ENCODE results near the gene CDR2.
"Not testable (repeated sequence)": the region's sequence is repeated elsewhere in the genome, so short reads cannot be mapped to it uniquely, and the experiment has no call there.

Gene CDR2

DNA sequence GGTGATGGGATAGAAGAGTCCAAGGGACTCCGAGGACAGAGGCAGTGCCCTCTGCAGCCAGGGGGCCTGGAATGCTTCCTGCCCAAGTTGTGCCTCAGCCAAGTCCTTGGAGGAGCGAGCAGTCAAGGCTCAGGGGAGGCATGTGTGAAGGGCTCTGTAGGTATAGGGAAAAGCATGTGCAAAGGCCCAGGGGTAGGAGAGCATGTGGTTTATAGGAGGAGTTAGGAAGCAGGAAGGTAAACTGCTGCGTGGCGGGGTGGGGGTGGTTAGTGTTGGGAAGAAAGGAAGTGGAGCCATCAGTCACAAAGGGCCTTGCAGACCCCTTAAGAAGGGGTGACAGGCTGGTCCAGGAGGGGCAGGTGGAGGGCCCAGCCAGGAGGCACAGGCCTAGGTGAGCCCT lies 70.0 kb downstream of the CDR2 start:
- no peak for DNase-seq (ENCODE audit: low read depth)

DNA sequence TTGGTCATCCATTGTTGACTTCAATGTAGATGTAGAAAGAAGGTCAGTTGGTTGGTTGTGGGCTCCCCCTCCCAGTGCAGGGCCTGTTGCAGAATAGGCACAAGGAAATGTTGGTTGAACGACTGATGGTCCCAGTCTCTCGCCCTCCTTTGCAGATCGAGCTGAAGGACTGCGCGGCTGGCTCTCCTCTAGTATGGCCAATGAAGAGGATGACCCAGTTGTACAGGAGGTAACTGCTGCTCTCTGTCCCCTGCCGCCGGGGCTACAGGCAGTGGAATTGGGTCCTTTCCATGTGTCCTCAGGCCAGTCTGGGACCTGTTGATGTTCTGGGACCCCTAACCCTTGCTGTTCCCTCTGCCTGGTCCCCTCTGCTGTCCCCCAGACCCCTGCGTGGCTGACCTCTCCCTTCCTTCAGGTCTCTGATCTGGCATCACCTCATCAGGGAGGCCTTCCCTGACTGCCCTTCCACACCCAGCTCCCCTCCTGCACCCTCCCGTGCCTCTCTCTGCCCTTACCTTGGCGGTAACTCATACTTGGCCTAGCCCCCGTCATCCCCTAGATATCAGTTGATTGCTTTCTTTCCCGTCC lies 71.5 kb downstream of the CDR2 start:
- DNase-seq (ENCODE audit: low read depth) = no peak

DNA sequence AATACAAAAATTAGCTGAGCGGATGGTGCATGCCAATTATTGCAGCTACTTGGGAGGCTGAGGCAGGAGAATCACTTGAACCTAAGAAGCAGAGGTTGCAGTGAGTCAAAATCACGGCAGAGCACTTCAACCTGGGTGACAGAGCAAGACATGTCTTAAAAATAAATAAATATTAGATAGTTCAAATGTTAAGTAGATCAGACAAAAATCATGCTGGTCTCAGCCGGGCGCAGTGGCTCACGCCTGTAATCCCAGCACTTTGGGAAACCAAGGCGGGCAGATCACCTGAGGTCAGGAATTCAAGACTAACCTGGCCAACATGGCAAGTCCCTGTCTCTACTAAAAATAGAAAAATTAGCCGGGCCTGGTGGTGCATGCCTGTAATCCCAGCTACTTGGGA lies 73.0 kb downstream of the CDR2 start:
- DNase-seq (ENCODE audit: low read depth) = not testable (repeated sequence)

DNA sequence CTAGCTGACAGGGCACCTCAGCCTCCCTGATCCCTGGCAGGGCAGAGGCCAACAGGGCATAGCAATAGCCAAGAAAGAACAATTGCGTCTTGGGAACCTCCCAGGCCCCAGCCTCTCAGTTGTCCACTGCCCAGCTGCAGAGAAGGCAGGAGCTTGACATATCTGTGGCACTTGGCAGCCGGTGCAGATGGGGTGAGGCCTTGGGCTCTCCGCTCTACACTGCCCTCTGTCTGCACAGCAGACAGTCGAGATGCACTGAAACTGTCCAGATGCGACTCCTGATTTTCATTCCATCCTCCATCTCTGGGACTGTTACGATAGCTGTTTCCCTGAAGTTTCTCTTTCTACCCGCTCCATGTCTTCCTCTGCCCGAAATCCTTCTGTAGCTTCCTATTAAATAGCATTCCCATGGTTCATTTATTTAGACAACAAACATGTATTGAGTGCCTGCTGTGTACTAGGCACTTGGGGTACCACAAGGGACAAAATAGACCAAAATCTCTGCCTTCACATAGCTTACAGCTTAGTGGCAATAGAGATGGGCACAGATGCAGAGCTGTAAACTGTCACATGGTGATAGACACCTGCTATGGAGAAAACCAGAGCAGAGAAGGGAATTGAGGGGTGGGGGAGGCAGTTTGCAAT lies 73.9 kb downstream of the CDR2 start:
- DNase-seq (ENCODE audit: low read depth) = no peak

DNA sequence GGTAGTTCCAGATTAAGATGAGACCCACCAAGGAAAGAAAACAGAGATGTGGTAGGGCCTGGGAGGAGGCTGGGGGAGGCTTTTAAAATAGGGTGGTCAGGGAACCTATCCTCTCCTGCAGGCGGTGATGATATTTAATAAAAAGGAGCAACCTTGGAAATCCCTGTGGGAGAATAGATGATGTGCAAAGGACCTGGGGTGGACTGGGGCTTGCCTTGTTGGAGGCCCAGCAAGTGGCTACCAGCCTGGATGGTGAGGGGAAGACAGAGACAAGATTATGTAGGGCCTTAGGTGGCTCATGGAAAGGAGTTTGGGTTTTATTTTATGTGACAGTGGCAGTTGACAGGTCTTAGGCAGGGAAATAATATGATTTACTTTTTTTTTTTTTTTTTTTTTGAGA lies 75.4 kb downstream of the CDR2 start:
- no peak for DNase-seq (ENCODE audit: low read depth)

DNA sequence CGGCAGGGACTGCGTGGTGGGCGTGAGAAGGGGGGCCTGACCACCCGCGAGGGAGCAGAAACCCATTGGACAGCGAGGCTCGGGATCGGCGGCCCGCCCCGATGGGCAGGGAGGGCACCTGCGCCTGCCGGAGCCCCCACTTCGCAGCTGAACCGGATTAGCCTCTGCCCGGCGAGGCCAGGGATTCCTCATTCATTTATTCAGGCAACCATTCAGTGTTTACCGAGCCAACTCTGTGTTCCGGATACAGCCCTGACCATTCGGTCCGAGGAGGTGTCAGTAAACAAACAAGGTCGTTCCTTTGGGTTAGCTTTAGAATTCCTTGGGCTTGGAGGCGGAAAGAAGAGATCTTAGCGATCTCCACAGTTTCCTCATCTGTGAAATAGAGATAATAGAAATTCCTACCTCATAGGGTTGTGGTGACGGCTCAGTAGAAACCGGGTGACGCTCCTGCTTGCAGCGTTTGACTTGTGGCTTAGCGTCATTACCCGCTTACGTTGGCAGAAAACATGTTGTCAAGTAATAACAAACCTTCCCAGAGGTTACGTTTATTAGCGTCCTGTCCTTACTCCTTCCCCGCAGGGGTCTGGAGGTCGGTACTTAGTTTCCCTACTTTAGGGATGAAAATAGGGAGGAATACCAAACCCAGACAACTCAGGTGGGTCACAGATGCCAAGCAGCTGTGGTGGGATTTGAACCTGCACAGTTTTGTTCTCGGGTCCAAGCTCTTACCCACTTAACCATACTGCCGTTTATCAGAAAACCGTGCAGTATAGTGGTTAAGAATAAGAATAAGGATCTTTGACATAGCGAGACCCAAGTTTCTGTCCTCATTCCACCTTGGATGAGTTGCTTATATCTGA lies 76.3 kb downstream of the CDR2 start:
- peak; percentile 87 for DNase-seq (ENCODE audit: low read depth)

DNA sequence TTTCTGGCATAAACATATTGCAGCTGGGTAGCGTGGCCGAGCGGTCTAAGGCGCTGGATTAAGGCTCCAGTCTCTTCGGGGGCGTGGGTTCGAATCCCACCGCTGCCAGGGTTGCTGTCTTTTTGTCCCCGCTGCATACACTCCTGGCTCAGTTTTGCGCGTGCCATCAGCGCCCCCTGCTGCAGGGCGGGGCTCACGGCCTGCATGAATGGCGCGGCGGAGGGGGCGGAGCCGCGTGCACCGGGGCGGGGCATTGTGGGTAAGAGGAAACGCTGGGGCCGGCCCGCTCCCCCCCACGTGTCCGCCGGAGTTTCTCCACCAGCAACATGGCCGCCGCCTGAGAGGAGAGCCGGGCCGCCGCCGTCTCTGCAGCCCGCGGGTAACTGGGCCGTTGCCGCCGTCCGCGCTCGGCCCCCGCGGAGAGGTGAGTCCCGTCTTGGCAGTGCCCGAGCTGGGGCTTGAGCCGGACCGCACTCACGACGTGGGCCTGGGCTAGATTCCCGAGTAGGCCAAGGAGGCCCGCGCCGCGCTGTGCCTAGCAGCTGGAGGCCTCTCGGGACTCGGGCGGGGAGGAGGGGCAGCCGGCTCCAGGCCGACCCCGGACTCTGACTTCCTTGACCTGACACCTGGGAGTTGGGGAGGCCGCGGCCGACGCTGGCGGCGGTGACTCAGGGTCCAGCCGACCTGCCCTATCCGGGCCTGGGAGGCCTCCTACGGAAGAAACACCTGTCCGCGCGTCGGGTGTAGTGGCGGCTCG lies 77.1 kb downstream of the CDR2 start, which contains the start of gene POLR3E:
Gene POLR3E, plus strand, starts transcription at position 296 of the 757 bp plus-strand sequence. CDS start 5,560 bp downstream, outside the sequence.
- DNase-seq (ENCODE audit: low read depth) = peak; percentile 96

DNA sequence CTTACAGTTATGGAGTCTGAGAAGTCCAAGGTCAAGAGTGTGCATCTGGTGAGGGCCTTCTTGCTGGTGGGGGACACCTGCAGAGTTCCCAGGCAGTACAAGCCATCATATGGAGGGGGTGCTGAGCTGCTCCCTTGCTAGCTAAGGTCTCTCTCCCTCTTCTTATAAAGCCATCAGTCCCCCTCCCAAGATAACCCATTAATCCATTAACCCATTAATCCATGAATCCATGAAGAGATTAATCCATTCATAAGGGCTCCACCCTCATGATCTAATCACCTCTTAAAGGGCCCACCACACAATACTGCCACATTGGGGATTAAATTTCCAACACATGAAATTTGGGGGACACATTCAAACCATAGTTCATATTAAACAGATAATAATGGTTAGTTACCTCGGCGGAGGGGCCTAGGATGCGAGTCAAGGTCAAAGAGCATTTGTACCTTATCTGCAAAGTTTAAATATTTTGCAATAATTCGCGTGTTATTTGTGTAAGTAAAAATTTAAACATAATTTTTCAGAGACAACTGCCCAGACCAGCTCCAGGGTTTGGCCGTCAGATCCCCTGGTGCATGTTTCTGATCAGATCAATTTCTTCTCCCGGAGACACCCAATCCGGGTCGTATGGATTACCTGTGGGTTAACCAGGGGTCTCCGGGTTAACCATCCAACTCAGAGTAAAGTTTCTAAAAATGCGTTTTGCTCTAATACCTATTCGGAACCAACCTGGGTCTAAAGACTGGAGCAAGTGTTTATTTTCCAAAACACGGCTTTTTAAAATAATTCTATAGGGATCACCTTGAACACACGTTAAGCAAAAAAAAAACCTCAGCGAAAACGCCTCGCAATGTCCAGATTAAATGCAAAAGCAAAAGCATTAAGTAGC lies 78.0 kb downstream of the CDR2 start:
- no peak for DNase-seq (ENCODE audit: low read depth)

Measured in GM04504 (cell line).